MM.1S (cell line): ENCODE data around the gene PARD6G.

Experiments used
- DNase-seq: peaks from one replicate; pipeline ENCODE4 v3.0.0-alpha.2; 2015
- H2AFZ ChIP-seq: fragments of 300-600 bp; sonication (generic); 2 replicates; pipeline ENCODE4 v1.6.0; 2016; ENCODE audit warnings: antibody characterized with exemption, low read length
- H3F3A ChIP-seq: fragments of 300-600 bp; sonication (generic); 2 replicates; pipeline ENCODE4 v1.6.1; 2016; ENCODE audit warnings: mild to moderate bottlenecking, antibody characterized with exemption, low read length, moderate library complexity, mixed read lengths; ENCODE audit not compliant: insufficient read depth
- H3K27ac ChIP-seq: fragments of 300-600 bp; sonication (generic); 2 replicates; pipeline ENCODE4 v1.5.1; 2016; ENCODE audit warnings: mild to moderate bottlenecking, low read length
- H3K27me3 ChIP-seq: fragments of 300-600 bp; sonication (generic); replicated peaks from 2 replicates; pipeline ENCODE4 v1.6.0; 2016; ENCODE audit warnings: low read length; ENCODE audit not compliant: insufficient read depth
- H3K36me3 ChIP-seq: fragments of 300-600 bp; sonication (generic); replicated peaks from 2 replicates; pipeline ENCODE4 v1.6.1; 2016; ENCODE audit warnings: mild to moderate bottlenecking, low read length, mixed read lengths; ENCODE audit not compliant: insufficient read depth
- H3K4me1 ChIP-seq: fragments of 300-600 bp; sonication (generic); 2 replicates; pipeline ENCODE4 v1.6.1; 2016; ENCODE audit warnings: low read length, mixed read lengths
- H3K4me2 ChIP-seq: fragments of 300-600 bp; sonication (generic); 2 replicates; pipeline ENCODE4 v1.6.0; 2016; ENCODE audit warnings: low read depth, low read length
- H3K4me3 ChIP-seq: fragments of 300-600 bp; sonication (generic); 2 replicates; pipeline ENCODE4 v1.5.1; 2016; ENCODE audit warnings: low read length, mixed read lengths
- H3K79me2 ChIP-seq: fragments of 300-600 bp; sonication (generic); 2 replicates; pipeline ENCODE4 v1.6.1; 2016; ENCODE audit warnings: mixed run types, low read length, mixed read lengths
- H3K9ac ChIP-seq: fragments of 300-600 bp; sonication (generic); 2 replicates; pipeline ENCODE4 v1.6.1; 2016; ENCODE audit warnings: low read length, mixed read lengths
- H3K9me2 ChIP-seq: fragments of 300-600 bp; sonication (generic); replicated peaks from 2 replicates; pipeline ENCODE4 v1.6.1; 2016; ENCODE audit warnings: mild to moderate bottlenecking, low read length, mixed read lengths; ENCODE audit not compliant: insufficient read depth
- H3K9me3 ChIP-seq: fragments of 300-600 bp; sonication (generic); replicated peaks from 2 replicates; pipeline ENCODE4 v1.6.1; 2016; ENCODE audit warnings: mild to moderate bottlenecking, low read length, mixed read lengths; ENCODE audit not compliant: insufficient read depth
- H4K20me1 ChIP-seq: fragments of 300-600 bp; sonication (generic); 2 replicates; pipeline ENCODE4 v1.6.1; 2016; ENCODE audit warnings: mild to moderate bottlenecking, low read length, moderate library complexity, mixed read lengths; ENCODE audit not compliant: insufficient read depth
- EZH2 ChIP-seq: fragments of 300-600 bp; sonication (generic); optimal IDR thresholded peaks from 2 replicates; pipeline ENCODE3; 2017; ENCODE audit warnings: low read depth, mild to moderate bottlenecking, antibody characterized with exemption, low read length, mixed read lengths
- EZH2phosphoT487 ChIP-seq: fragments of 300-600 bp; sonication (generic); IDR thresholded peaks from 2 replicates; pipeline ENCODE4 v1.6.1; 2018; ENCODE audit warnings: antibody characterized with exemption, low read length
- TF ChIP-seq, protein P1 (sequence below): fragments of 300-600 bp; sonication (generic); IDR thresholded peaks from 2 replicates; pipeline ENCODE4 v1.5.1; 2016; ENCODE audit warnings: antibody characterized with exemption, low read length, mixed read lengths

PARD6G gene

DNA sequence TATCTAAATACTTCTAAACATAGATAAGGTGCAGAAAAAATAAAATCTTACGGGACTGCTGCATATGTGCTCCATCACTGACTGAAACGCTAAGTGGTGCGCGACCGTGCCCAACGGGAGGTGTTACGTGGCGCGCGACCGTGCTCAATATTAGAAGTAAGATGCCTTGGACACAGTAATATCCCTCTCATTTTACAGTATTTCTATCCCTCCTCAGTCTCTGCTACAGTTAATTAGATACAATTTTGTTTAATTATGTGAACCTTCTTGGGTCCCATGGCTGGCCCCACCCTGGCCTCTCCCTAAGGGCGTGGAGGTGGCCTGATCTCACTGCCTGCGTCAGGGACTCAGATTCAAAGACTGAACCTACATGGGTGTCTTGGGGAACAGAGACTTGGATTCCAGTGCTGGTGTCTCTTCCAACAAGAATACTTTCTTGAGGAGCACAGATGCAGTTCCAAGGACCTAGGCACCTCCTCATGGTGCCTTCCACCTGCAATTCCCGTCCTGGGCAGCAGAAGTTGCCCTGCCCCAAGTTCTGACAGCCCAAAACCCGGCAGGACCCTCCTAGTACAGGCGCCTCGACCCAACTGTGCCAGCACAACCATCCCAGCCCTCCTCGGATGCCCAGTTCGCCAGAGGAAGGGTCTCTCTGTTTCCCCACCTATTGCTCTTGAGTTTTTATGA is 59.2 kb downstream of the PARD6G start:
- H3K4me3 ChIP-seq, result no peak overlapping the region
- DNase-seq, result no peak
- H3K9me2 ChIP-seq, result no peaks in the 10 kb centered on the region
- H3K79me2 ChIP-seq, result no peaks in the 10 kb centered on the region
- no peaks in the 10 kb centered on the region for H4K20me1 ChIP-seq
- H3K27ac ChIP-seq, result no peak overlapping the region
- H3F3A ChIP-seq, result no peaks in the 10 kb centered on the region
- no peak overlapping the region for H3K4me2 ChIP-seq
- H3K4me1 ChIP-seq, result no peaks in the 10 kb centered on the region
- H3K36me3 ChIP-seq, result no peaks in the 10 kb centered on the region
- no peaks in the 10 kb centered on the region for H3K27me3 ChIP-seq
- no peaks in the 10 kb centered on the region for H3K9me3 ChIP-seq
- H2AFZ ChIP-seq, result no peak overlapping the region
- TF ChIP-seq EZH2, result no peak
- TF ChIP-seq, protein P1, sequence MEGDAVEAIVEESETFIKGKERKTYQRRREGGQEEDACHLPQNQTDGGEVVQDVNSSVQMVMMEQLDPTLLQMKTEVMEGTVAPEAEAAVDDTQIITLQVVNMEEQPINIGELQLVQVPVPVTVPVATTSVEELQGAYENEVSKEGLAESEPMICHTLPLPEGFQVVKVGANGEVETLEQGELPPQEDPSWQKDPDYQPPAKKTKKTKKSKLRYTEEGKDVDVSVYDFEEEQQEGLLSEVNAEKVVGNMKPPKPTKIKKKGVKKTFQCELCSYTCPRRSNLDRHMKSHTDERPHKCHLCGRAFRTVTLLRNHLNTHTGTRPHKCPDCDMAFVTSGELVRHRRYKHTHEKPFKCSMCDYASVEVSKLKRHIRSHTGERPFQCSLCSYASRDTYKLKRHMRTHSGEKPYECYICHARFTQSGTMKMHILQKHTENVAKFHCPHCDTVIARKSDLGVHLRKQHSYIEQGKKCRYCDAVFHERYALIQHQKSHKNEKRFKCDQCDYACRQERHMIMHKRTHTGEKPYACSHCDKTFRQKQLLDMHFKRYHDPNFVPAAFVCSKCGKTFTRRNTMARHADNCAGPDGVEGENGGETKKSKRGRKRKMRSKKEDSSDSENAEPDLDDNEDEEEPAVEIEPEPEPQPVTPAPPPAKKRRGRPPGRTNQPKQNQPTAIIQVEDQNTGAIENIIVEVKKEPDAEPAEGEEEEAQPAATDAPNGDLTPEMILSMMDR, result no peak
- H3K9ac ChIP-seq, result no peak overlapping the region

DNA sequence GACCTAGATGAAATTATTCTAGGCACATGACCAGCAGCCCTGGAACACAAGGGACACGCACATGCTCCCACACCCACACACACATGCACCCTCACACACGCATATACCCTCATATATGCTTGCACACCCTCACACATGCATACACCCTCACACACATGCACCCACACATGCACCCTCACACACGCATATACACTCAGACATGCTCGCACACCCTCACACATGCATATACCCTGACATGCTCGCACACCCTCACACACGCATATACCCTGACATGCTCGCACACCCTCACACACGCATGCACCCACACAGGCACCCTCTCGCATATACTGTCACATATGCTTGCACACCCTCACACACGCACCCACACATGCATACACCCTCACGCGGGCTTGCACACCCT is 61.8 kb downstream of the PARD6G start:
- TF ChIP-seq, protein P1, result no peak
- TF ChIP-seq EZH2 (no peak), EZH2phosphoT487 (no peak)
- Histone ChIP-seq H3K9me2 (no peaks in the 10 kb centered on the region), H3K4me1 (no peaks in the 10 kb centered on the region)

DNA sequence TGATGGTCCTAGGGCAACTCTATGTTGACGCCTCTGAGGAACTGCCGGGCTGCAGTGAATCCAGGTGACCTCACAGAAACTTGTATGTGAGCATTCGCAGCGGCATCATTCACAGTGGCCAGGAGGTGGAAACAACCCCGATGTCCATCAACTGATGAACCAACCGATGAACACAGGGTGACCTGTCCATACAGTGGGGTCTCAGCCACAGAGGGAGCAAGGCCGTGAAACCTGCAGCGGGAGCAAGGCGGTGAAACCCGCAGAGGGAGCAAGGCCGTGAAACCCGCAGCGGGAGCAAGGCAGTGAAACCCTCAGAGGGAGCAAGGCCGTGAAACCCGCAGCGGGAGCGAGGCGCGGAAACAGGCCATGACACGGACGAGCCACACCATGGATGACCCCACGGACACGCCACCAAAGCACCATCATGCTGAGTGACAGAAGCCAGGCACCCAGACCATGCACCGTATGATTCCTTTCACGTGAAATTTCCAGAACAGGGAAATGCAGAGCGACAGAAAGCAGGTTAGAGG is 63.0 kb downstream of the PARD6G start:
- no peak overlapping the region for H3K4me3 ChIP-seq
- no peaks in the 10 kb centered on the region for H3K9me2 ChIP-seq
- no peak overlapping the region for H3K4me2 ChIP-seq
- H2AFZ ChIP-seq, result no peak overlapping the region
- no peak overlapping the region for H3K9ac ChIP-seq
- DNase-seq, result no peak
- TF ChIP-seq EZH2phosphoT487, result no peak
- TF ChIP-seq, protein P1, result no peak
- TF ChIP-seq EZH2, result no peak
- H3K36me3 ChIP-seq, result no peaks in the 10 kb centered on the region
- H3K79me2 ChIP-seq, result no peaks in the 10 kb centered on the region
- no peaks in the 10 kb centered on the region for H3K27me3 ChIP-seq
- H3K4me1 ChIP-seq, result no peaks in the 10 kb centered on the region
- no peaks in the 10 kb centered on the region for H4K20me1 ChIP-seq
- H3K27ac ChIP-seq, result no peak overlapping the region
- H3K9me3 ChIP-seq, result no peaks in the 10 kb centered on the region
- H3F3A ChIP-seq, result no peaks in the 10 kb centered on the region

More for the DNA sequence above, 61.8 kb downstream of the PARD6G start:
- no peak overlapping the region for H2AFZ ChIP-seq
- H3K9me3 ChIP-seq, result no peaks in the 10 kb centered on the region
- H3K36me3 ChIP-seq, result no peaks in the 10 kb centered on the region
- H3K27ac ChIP-seq, result no peak overlapping the region
- H3K27me3 ChIP-seq, result no peaks in the 10 kb centered on the region
- H3K9ac ChIP-seq, result no peak overlapping the region
- H3F3A ChIP-seq, result no peaks in the 10 kb centered on the region
- H3K4me3 ChIP-seq, result no peak overlapping the region
- no peaks in the 10 kb centered on the region for H3K79me2 ChIP-seq
- no peak overlapping the region for H3K4me2 ChIP-seq
- DNase-seq, result no peak
- no peaks in the 10 kb centered on the region for H4K20me1 ChIP-seq
